ENCODE data around the gene DAPK2.

Gene DAPK2

GRCh38 chr15:63908281-63908680, 138.0 kb downstream of the DAPK2 start:
- no peaks in the 10 kb centered on the region for H4K20me1 ChIP-seq (ENCODE audit: insufficient read depth, low read length)
- no peaks in the 10 kb centered on the region for H3K36me3 ChIP-seq (ENCODE audit: insufficient read depth, low read length)
- H2AFZ ChIP-seq (ENCODE audit: low read depth, low read length) = no peak overlapping the region
- H3K27ac ChIP-seq (ENCODE audit: low read length) = no peak overlapping the region
- no peak for ATAC-seq (ENCODE audit: insufficient read depth, low read depth)
- H3K9me3 ChIP-seq (ENCODE audit: insufficient read depth, low read length, severe bottlenecking) = no peaks in the 10 kb centered on the region
- no peaks in the 10 kb centered on the region for H3K4me1 ChIP-seq (ENCODE audit: insufficient read depth, low read length)
- H3K9ac ChIP-seq (ENCODE audit: low read depth, low read length) = no peak overlapping the region
- H3K4me2 ChIP-seq (ENCODE audit: insufficient read depth, low read length) = no peak overlapping the region
- TF ChIP-seq CTCF (IDR thresholded peaks at IDR 0.05; ENCODE audit: borderline replicate concordance, extremely low read depth, low read length, poor library complexity, severe bottlenecking) (no peak), EZH2 (IDR thresholded peaks at IDR 0.05; ENCODE audit: borderline replicate concordance, low read depth, low read length, severe bottlenecking) (no peak)
- peaks cover 2% of the 10 kb centered on the region for H3K27me3 ChIP-seq (ENCODE audit: insufficient read depth, low read length, poor library complexity)
- H3K79me2 ChIP-seq (ENCODE audit: insufficient read depth, low read length) = no peaks in the 10 kb centered on the region
- no peak overlapping the region for H3K4me3 ChIP-seq (ENCODE audit: low read depth in 1 of 2, low read length in 2 of 2)
- DNase-seq = no peak

- DNase-seq (no peak), ATAC-seq (ENCODE audit: insufficient read depth, low read depth) (no peak)
- Histone ChIP-seq H3K36me3 (ENCODE audit: insufficient read depth, low read length) (no peaks in the 10 kb centered on the region), H3K9me3 (ENCODE audit: insufficient read depth, low read length, severe bottlenecking) (no peaks in the 10 kb centered on the region), H3K9ac (ENCODE audit: low read depth, low read length) (no peak overlapping the region), H2AFZ (ENCODE audit: low read depth, low read length) (no peak overlapping the region), H3K4me2 (ENCODE audit: insufficient read depth, low read length) (no peak overlapping the region), H3K4me1 (ENCODE audit: insufficient read depth, low read length) (no peaks in the 10 kb centered on the region), H3K79me2 (ENCODE audit: insufficient read depth, low read length) (no peaks in the 10 kb centered on the region), H3K27ac (ENCODE audit: low read length) (no peak overlapping the region), H3K4me3 (ENCODE audit: low read depth in 1 of 2, low read length in 2 of 2) (no peak overlapping the region), H3K27me3 (ENCODE audit: insufficient read depth, low read length, poor library complexity) (peaks cover 2% of the 10 kb centered on the region), H4K20me1 (ENCODE audit: insufficient read depth, low read length) (no peaks in the 10 kb centered on the region)
- TF ChIP-seq EZH2 (IDR thresholded peaks at IDR 0.05; ENCODE audit: borderline replicate concordance, low read depth, low read length, severe bottlenecking) = no peak
- no peak for TF ChIP-seq CTCF (IDR thresholded peaks at IDR 0.05; ENCODE audit: borderline replicate concordance, extremely low read depth, low read length, poor library complexity, severe bottlenecking)
Observed at GRCh38 chr15:63907521-63907920, 138.8 kb downstream of the DAPK2 start.

DNA sequence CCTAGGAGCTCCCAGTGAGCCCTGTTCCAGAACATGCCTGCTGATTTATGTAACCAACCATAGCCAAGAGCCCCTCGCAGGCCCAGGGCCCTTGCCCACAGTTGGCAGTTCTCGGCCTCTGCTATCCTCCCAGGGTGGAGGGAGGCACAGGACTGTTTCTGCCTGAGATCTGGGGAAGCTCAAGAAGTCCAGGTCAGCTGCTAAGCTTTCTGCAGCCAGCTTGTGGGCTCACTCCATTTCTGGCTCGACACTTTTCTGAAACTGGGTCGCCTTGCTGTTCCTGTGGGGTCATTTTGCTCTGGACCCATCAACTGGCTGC, 140.1 kb downstream of the DAPK2 start:
- Histone ChIP-seq H3K9ac (ENCODE audit: low read depth, low read length) (no peak overlapping the region), H3K4me3 (ENCODE audit: low read depth in 1 of 2, low read length in 2 of 2) (no peak overlapping the region), H3K36me3 (ENCODE audit: insufficient read depth, low read length) (no peaks in the 10 kb centered on the region), H3K27me3 (ENCODE audit: insufficient read depth, low read length, poor library complexity) (no peaks in the 10 kb centered on the region), H3K79me2 (ENCODE audit: insufficient read depth, low read length) (no peaks in the 10 kb centered on the region), H3K9me3 (ENCODE audit: insufficient read depth, low read length, severe bottlenecking) (no peaks in the 10 kb centered on the region), H3K4me1 (ENCODE audit: insufficient read depth, low read length) (no peaks in the 10 kb centered on the region), H2AFZ (ENCODE audit: low read depth, low read length) (no peak overlapping the region), H3K27ac (ENCODE audit: low read length) (no peak overlapping the region), H3K4me2 (ENCODE audit: insufficient read depth, low read length) (no peak overlapping the region), H4K20me1 (ENCODE audit: insufficient read depth, low read length) (no peaks in the 10 kb centered on the region)
- DNase-seq (no peak), ATAC-seq (ENCODE audit: insufficient read depth, low read depth) (no peak)
- TF ChIP-seq CTCF (IDR thresholded peaks at IDR 0.05; ENCODE audit: borderline replicate concordance, extremely low read depth, low read length, poor library complexity, severe bottlenecking) = no peak
- TF ChIP-seq EZH2 (IDR thresholded peaks at IDR 0.05; ENCODE audit: borderline replicate concordance, low read depth, low read length, severe bottlenecking) = no peak
